HG03108 (cell line): ENCODE measurements around the gene CEP170.

Experiments
- ATAC-seq: cut with Tn5 transposase; IDR thresholded peaks from one replicate; pipeline ENCODE4 v1.9.1; 2021; ENCODE audit warnings: moderate library complexity; ENCODE audit not compliant: unreplicated experiment

CEP170 gene

GRCh38 chr1:243268751-243269460, 13.8 kb upstream of the CEP170 start:
- ATAC-seq, result no peak

GRCh38 chr1:243267914-243268653, 13.0 kb upstream of the CEP170 start:
- no peak for ATAC-seq

GRCh38 chr1:243267471-243267880, 12.4 kb upstream of the CEP170 start:
- no peak for ATAC-seq

GRCh38 chr1:243266231-243266630, 11.2 kb upstream of the CEP170 start:
- ATAC-seq, result no peak

GRCh38 chr1:243264717-243265116, 9.6 kb upstream of the CEP170 start:
- ATAC-seq, result no peak

GRCh38 chr1:243261390-243261789, 6.3 kb upstream of the CEP170 start:
- ATAC-seq, result no peak

GRCh38 chr1:243260221-243260880, 5.3 kb upstream of the CEP170 start:
- no peak for ATAC-seq

- no peak for ATAC-seq
Measured at GRCh38 chr1:243258731-243259130, 3.6 kb upstream of the CEP170 start.

- ATAC-seq, result no peak
Measured at GRCh38 chr1:243257189-243257588, 2.1 kb upstream of the CEP170 start.

- no peak for ATAC-seq
Measured at GRCh38 chr1:243256590-243256989, 1.5 kb upstream of the CEP170 start.

- peak; percentile 72 for ATAC-seq
Measured at GRCh38 chr1:243255791-243256512, 871 bp upstream of the CEP170 start, which contains the start of gene SDCCAG8. Gene SDCCAG8, plus strand, starts transcription at chr1:243256041. Its CDS starts 133 bp downstream, at chr1:243256174.

- ATAC-seq, result peak; percentile 1
Measured at GRCh38 chr1:243254233-243254926, 701 bp downstream of the CEP170 start.

GRCh38 chr1:243253926-243254232, 1.2 kb downstream of the CEP170 start:
- no peak for ATAC-seq

- ATAC-seq, result no peak
Measured at GRCh38 chr1:243253211-243253925, 1.7 kb downstream of the CEP170 start.

- ATAC-seq, result no peak
Measured at GRCh38 chr1:243251539-243251938, 3.5 kb downstream of the CEP170 start.

GRCh38 chr1:243250102-243250501, 5.0 kb downstream of the CEP170 start:
- ATAC-seq, result no peak

GRCh38 chr1:243249214-243249613, 5.9 kb downstream of the CEP170 start:
- ATAC-seq, result no peak

- ATAC-seq, result no peak
Measured at GRCh38 chr1:243247901-243248300, 7.2 kb downstream of the CEP170 start.

GRCh38 chr1:243246916-243247315, 8.2 kb downstream of the CEP170 start:
- ATAC-seq, result no peak

GRCh38 chr1:243244432-243244841, 10.6 kb downstream of the CEP170 start:
- no peak for ATAC-seq
